ENCODE measurements around the gene ADGRG6.
"Not testable (repeated sequence)": the region's sequence is repeated elsewhere in the genome, so short reads cannot be mapped to it uniquely, and the experiment has no call there.

The ADGRG6 gene

DNA sequence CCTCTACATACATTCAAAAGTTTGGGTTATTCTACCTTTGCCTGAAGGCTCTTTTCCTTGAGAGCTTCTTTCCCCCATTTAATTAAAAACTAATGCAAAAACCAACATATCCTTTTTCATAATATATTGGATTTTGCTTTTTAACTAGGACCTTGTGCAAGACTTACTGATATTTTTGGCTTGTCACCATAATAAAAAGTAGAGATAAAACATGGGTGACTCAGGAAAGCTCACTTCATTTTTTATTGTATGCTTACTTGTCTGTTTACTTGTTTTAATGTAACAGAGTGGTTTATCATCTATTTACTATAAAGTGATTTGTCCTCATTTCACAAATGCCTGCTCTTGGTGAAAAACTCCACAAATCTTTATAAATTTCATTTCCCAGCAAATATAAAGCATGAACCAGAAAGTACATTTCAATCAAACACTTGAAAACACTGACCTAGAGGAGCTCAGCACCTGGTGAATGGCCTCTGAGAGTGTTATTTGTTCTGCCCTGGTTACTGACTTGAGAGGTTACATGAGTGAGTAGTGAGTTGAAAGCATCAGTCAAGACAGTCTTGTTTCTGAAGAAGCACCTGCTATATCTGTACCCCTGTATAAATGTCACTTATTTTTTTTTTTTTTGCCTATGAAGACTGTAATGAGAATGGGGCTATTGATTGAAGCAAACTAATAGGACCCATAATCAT lies 20.8 kb downstream of the ADGRG6 start:
- DNase-seq = no peak

DNA sequence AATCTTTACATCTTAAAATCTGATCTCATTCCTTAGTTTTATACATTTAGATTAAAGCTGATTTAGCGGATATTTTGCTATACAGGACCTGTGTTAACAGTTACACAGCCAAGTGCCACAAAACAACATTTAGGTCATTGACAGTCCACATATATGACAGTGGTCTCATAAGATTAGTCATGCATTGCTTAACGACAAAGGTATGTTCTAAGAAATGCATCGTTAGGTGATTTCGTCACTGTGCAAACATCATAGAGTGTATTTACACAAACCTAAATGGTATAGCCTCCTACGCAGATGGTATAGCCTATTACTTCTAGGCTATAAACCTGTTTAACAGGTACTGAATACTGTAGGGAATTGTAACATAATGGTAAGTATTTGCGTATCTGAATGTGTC lies 21.6 kb downstream of the ADGRG6 start:
- DNase-seq = no peak

DNA sequence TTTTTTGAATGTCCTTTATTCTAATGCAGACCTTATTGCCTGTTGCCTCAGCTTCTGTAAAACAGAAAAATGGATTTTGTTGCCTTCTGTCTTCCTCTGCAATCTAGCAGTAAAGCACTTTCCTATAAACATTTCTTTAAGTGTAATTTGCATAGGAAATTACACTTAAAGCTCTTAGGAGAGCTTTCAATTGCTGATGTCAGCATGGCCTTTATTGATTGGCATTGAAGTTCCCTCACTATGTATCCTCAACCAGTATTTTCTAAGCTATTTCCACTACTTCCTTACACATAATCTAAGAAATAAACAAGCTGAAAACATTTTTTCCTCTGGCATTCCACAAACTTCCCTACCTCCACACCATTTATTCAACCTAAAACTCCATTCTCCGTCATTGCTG lies 22.3 kb downstream of the ADGRG6 start:
- DNase-seq = no peak

DNA sequence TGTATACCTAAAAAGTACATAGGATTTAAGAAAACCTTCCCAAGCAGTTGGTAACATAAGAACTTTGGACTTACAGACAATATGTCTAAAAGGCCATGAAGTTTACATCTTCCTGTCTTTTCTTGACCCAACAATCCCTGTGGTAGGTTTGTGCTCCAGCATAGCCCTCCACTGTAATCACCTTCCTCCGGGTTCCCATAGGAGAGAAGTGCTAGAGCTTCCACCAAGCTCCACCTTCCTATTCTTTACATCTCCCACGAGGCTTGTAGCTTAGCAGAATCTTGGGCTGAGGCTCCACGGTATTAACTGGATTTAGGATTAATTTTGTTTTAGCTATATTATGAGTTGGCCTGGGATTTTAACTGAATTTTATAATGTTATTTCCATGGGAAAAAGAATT lies 23.3 kb downstream of the ADGRG6 start:
- no peak for DNase-seq

- no peak for DNase-seq
Measured at GRCh38 chr6:142326540-142326939, 24.7 kb downstream of the ADGRG6 start.

DNA sequence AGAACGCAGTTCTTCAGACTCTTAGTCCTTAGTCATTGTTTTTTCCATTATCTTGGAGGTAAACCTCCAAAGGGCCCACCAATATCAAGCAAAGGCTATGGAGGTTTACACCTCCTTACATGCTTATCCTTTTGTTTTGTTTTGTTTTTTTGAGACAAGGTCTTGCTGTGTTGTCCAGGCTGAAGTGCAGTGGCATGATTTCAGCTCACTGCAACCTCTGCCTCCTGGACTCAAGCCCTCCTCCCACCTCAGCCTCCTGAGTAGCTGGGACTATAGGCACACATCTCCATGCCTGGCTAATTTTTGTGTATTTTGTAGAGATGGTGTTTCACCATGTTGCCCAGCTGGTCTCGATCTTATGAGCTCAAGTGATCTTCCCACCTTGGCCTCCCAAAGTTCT lies 26.3 kb downstream of the ADGRG6 start:
- DNase-seq = no peak

GRCh38 chr6:142329486-142330113 lies 27.8 kb downstream of the ADGRG6 start:
- DNase-seq = no peak

- peak in 1 of 2 experiments; percentile 21 for DNase-seq
Measured at GRCh38 chr6:142331075-142331551, 29.3 kb downstream of the ADGRG6 start.

- no peak for DNase-seq
Measured at GRCh38 chr6:142331601-142332000, 29.8 kb downstream of the ADGRG6 start.

- no peak for DNase-seq
Measured at GRCh38 chr6:142332393-142333098, 30.7 kb downstream of the ADGRG6 start.

DNA sequence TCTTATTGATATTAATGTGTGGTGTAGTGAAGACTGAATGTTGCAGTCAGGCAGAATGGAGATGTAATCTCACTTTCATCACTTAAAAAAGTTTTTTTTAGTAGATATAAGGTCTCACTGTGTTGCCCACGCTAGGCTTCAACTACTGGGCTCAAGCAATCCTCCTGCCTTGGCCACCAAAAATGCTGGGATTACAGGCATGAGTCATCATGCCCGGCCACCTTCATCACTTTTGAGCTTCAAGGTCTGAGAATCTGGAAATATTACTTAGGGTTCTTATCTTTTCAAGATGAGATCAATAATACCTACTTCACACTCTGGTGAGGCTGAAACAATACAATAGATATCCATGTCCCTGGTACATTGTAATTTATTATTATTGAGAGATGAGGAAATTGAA lies 31.6 kb downstream of the ADGRG6 start:
- no peak for DNase-seq

DNA sequence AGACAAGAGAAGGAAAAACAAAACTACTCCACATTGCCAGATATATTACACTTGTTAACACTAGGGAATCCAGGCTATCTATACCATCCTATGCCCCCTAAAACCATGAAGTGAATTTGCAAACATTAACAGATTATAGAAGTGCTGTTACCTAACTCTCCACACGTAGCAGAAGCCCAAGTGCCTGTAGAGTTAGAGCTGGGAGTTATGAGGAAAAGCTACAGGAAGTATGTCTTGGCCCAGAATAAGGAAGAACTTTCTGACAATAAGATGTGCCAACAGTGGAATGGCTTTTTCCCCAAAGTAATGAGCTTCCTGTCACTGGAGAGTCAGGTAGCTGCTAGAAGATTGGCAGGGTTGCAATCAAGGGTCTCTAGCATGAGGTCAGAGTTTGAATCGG lies 32.5 kb downstream of the ADGRG6 start:
- DNase-seq = no peak

GRCh38 chr6:142335415-142335814 lies 33.6 kb downstream of the ADGRG6 start:
- no peak for DNase-seq

GRCh38 chr6:142336183-142336582 lies 34.4 kb downstream of the ADGRG6 start:
- DNase-seq = no peak

GRCh38 chr6:142336787-142337186 lies 35.0 kb downstream of the ADGRG6 start:
- DNase-seq = no peak

DNA sequence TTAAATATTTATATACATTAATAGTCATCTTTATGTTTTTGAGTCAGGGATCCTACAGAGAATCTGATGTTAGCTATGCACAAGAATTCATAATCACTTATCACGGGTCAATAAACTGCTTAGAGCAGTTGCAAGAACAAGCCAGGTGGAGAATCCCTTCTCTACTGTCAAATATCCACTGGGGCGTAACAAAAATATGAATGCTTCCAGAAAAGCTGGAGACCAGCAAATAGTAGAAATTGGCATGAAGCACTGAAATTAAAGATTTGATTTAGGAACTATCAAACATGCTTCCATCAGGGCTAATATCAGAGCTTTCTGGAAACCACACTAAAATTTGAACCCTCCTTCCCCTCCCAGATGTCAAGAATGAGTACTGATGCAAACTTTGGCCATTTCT lies 37.3 kb downstream of the ADGRG6 start:
- DNase-seq = no peak

- no peak for DNase-seq
Measured at GRCh38 chr6:142339968-142340658, 38.3 kb downstream of the ADGRG6 start.

DNA sequence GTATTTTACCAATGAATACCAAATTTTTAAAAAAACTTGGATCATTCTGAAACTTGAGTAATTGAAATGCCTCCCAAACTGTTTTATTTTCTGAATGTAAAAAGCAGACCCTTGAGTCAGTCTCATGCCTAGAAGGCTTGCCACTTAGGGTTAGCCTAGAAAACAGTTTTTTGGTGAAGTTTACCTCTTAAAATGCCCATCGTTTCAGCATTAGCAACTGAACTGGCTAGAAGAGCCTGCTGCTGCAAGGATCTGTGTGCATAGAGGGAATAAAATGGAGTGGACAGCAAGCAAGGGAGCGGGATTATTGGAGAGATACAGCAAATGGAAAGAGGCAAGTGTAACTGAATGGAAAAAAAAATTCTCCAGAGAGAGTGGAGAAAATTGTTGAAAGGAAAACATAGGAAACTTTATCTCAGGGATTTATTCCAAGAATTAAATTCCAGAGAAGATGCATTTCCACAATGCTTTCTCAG lies 40.1 kb downstream of the ADGRG6 start:
- DNase-seq = no peak

DNA sequence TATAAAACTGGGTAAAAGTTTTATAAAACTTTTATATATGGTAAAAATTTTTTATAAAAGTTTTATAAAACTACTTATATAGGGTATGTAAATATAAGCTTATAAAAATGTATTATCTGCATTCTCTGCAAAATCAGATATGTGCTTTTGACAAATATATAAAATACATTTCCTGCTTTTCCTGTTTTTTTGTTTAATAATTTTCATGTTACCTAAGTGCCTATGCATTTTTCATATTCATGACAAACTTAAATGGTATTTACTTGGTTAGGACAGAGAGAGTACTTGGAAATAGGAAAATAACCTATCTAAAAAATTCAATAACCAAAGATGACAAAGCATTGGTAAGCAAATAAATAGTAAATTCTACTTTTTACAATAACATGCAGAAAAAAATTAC lies 41.2 kb downstream of the ADGRG6 start:
- DNase-seq = no peak

DNA sequence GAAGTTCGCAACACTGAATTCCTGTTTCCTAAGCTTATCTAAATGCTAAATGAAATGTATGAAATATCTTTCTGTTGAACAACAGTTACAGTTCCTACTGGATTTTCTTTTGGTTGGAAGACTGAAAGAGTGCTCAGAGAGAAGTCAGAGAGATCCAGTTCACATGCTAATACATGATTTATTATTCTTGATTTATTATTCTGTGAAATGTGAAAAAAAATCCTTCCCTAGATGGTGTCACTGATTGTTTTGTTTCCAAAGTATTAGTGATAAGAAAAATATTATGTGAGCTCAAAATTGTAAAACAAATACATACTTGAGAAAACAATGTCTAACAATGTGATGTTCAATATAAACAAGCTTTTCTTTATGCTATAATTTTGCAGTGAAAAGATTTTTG lies 42.1 kb downstream of the ADGRG6 start:
- no peak for DNase-seq

GRCh38 chr6:142345261-142345660 lies 43.5 kb downstream of the ADGRG6 start:
- no peak for DNase-seq

- not testable (repeated sequence) for DNase-seq
Measured at GRCh38 chr6:142346166-142346565, 44.4 kb downstream of the ADGRG6 start.

- no peak for DNase-seq
Measured at GRCh38 chr6:142349215-142349823, 47.5 kb downstream of the ADGRG6 start.

All from stimulated activated CD4-positive, alpha-beta T cell treated with anti-CD3 and anti-CD28 coated beads, Interleukin-4, amount 100 ng/mL, for 4 hours (primary cell).